Activated naive CD4-positive, alpha-beta T cell treated with anti-CD3 and anti-CD28 coated beads, Interleukin-2, amount 50 U/mL, for 24 hours (primary cell): Measurements from ENCODE around the gene C14orf132.

Experiments
- H3K27ac Mint-ChIP-seq: one replicate; pipeline ENCODE4 v1.8.0; 2021; ENCODE audit warnings: mild to moderate bottlenecking, mixed read lengths
- H3K27me3 Mint-ChIP-seq: one replicate; pipeline ENCODE4 v1.8.0; 2021; ENCODE audit warnings: mixed read lengths
- H3K36me3 Mint-ChIP-seq: one replicate; pipeline ENCODE4 v1.8.0; 2021; ENCODE audit warnings: mixed read lengths
- H3K4me1 Mint-ChIP-seq: one replicate; pipeline ENCODE4 v1.8.0; 2021; ENCODE audit warnings: mixed read lengths
- H3K4me3 Mint-ChIP-seq: one replicate; pipeline ENCODE4 v1.8.0; 2021; ENCODE audit warnings: mild to moderate bottlenecking, mixed read lengths
- H3K9me3 Mint-ChIP-seq: one replicate; pipeline ENCODE4 v1.8.0; 2021; ENCODE audit warnings: mixed read lengths

Gene C14orf132

DNA sequence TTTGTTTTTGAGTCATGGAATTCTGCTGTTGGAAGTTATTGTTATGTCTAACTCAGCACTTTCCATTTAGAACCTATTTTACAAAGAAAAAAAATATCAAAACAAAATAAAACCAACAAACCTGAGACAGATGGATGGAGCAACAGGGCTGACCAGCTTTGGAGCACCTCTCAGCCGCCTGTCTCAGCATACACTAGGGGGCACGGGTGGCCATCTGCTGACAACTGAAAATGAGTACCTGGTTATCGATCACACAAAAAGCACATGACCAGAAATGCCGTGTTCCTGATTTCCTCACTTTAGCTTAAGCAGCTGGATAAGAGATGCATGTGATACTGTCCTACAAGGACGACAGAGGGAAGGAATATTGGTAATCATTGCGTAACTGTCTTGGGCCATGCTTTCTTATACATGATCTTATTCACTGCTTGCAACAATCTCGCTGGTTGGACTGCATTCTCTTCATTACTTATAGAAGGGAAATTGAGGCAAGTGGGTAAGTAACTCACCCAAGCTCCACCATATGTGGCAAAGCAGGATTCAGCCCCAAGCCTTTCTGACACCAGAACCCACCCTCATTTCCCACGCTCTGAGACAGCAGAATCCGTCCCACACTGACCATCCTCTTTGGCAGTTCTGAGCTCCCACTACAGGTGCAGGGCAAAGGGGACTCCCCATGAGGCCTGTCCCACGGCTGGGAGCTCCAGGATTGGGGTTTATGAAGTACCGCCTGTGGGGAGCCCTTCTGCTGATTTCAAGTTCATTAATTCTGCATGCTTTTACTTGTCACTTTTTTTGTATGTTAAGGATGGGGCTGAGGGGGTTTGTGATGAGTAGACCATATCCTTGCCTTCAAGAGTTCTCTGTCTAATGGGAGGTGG lies 43.5 kb downstream of the C14orf132 start:
- no peak overlapping the region for H3K27ac Mint-ChIP-seq
- H3K9me3 Mint-ChIP-seq = no peaks in the 10 kb centered on the region
- H3K4me3 Mint-ChIP-seq = no peak overlapping the region
- H3K27me3 Mint-ChIP-seq = no peaks in the 10 kb centered on the region
- no peaks in the 10 kb centered on the region for H3K36me3 Mint-ChIP-seq
- H3K4me1 Mint-ChIP-seq = no peaks in the 10 kb centered on the region

DNA sequence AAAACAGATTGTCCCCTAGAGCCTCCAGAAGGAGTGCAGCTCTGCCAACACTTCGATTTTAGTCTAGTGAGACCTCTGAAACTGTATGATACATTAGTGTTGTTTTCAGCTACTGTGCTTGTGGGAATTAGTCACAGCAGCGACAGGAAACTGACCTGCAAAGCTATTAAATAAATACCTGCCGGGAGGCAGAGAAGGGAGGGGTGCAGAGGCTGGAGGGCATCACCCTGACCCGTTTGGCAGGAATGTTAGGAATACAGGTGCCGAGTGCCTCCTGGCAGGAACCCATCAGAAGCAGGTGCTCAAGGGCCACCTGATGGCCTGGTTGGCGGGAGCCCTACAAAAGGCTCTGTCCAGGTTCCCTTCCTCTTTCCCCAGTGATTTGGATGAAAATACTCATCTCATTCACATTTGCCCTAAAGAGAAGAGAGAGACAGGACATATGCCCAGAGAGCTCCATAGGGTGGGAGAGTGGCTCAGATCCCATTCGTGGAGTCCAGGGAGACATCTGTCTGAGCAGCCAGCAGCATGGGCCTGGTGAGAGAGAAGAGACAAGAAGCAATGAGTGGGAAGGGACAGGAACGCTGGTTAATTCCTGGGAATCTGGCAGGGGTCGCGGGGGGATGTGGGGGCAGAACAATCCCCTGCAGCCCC lies 44.6 kb downstream of the C14orf132 start:
- Mint-ChIP-seq H3K4me3 (no peak overlapping the region), H3K36me3 (no peaks in the 10 kb centered on the region), H3K4me1 (no peaks in the 10 kb centered on the region), H3K27ac (no peak overlapping the region), H3K27me3 (no peaks in the 10 kb centered on the region), H3K9me3 (no peaks in the 10 kb centered on the region)

DNA sequence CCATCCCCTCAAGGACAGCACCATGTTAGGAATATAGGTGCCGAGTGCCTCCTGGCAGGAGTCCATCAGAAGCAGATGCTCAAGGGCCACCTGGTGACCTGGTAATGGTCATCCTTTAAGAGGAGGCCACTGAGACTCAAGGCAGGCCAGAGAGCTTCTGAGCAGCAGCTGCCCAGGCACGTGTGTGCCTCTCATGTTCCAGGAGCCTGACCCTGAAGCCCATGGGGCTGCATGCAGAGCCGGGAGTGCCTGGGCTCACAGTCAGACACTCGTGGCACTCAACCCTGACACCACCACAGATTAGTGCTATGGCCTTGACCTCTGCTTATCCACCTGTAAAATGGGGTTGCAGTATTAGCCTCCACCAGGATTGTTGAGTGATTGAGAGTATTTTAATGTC lies 45.6 kb downstream of the C14orf132 start:
- H3K9me3 Mint-ChIP-seq = no peaks in the 10 kb centered on the region
- no peak overlapping the region for H3K27ac Mint-ChIP-seq
- no peak overlapping the region for H3K4me3 Mint-ChIP-seq
- H3K4me1 Mint-ChIP-seq = no peaks in the 10 kb centered on the region
- H3K27me3 Mint-ChIP-seq = no peaks in the 10 kb centered on the region
- H3K36me3 Mint-ChIP-seq = no peaks in the 10 kb centered on the region

DNA sequence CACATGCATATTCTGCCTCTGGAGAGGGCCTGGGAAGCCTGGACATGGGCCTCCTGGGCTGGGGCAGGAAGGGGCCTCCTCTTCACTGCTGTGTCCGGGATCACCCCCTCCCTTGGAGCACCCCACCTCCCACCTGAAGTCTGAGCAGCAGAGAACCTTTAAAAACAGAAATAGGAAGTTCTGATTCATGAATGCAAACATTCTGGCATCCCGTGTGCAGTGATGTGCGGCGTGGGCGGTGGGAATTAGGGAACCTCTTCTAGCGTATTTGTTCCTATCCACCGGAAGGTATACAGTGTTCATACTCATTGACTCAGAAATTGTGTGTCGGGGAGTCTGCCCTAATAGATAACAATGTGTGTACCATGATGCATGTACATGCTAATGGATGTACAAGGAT lies 46.2 kb downstream of the C14orf132 start:
- Mint-ChIP-seq H3K4me3 (no peak overlapping the region), H3K36me3 (no peaks in the 10 kb centered on the region), H3K9me3 (no peaks in the 10 kb centered on the region), H3K4me1 (no peaks in the 10 kb centered on the region), H3K27me3 (no peaks in the 10 kb centered on the region), H3K27ac (no peak overlapping the region)

DNA sequence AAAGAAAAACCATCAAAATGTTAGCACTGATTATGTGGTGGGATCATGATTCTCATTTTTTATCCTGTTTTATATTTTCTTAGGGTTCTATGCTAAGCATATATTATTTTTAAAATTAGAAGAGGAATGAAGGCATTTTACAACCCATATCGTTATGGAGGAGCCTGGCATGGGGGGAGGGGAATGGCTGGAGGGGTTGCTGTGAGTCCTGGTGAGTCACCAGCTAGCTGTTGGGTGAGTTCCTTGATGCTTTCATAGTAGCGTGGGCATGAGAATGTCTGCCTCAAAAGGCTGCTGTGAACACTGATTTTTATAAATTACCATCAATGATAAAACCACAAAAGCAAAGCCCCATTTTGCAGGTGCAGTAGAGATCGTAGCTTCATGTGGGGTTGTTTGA lies 46.9 kb downstream of the C14orf132 start:
- Mint-ChIP-seq H3K36me3 (no peaks in the 10 kb centered on the region), H3K9me3 (no peaks in the 10 kb centered on the region)

DNA sequence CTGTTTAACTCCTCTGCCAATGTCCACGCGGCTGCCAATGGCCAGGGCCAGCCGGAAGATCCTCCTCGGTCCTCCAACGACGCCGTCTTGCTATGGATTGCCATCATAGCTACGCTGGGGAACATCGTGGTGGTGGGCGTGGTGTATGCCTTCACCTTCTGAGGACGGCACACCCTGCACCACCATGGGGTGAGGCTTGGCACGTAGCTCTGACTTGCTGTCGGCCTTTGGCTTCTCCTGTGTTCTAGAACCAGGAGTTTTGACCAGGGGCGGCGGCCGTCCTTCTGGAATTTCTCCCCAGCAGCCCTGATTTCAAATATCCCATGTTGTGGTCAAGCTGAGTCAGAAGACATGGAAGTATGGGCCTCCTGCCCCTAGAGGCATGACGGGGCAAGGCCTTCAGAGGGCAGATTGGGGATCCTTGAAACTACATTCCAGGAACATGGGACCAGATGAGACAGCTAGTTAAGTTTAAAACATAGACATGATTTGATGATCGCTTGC lies 47.5 kb downstream of the C14orf132 start:
- Mint-ChIP-seq H3K27me3 (no peaks in the 10 kb centered on the region), H3K9me3 (no peaks in the 10 kb centered on the region), H3K4me1 (no peaks in the 10 kb centered on the region), H3K36me3 (no peaks in the 10 kb centered on the region), H3K4me3 (no peak overlapping the region), H3K27ac (no peak overlapping the region)

More for the DNA sequence above, 46.9 kb downstream of the C14orf132 start:
- Mint-ChIP-seq H3K4me1 (no peaks in the 10 kb centered on the region), H3K4me3 (no peak overlapping the region), H3K27ac (no peak overlapping the region), H3K27me3 (no peaks in the 10 kb centered on the region)

DNA sequence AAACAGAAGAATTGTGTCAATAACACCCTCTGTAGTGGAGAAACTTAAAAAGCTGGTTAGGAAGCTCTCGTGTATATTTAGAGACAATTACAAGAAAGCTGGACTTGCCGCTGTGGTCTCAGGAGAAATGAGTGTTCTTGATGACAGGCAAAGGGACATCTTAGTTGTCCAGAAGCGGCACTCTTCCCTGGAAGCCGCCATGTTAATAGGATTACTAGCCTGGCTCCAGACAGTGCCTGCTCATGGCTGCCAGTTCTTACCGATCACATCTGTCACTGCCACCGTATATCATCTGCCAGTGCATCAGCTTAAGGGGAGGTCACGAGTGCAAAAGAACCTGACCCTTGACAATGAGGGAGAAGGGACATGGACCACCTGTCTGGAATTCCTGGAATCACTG lies 48.9 kb downstream of the C14orf132 start:
- Mint-ChIP-seq H3K27ac (no peak overlapping the region), H3K9me3 (no peaks in the 10 kb centered on the region), H3K4me1 (no peaks in the 10 kb centered on the region), H3K36me3 (no peaks in the 10 kb centered on the region), H3K27me3 (no peaks in the 10 kb centered on the region), H3K4me3 (no peak overlapping the region)

DNA sequence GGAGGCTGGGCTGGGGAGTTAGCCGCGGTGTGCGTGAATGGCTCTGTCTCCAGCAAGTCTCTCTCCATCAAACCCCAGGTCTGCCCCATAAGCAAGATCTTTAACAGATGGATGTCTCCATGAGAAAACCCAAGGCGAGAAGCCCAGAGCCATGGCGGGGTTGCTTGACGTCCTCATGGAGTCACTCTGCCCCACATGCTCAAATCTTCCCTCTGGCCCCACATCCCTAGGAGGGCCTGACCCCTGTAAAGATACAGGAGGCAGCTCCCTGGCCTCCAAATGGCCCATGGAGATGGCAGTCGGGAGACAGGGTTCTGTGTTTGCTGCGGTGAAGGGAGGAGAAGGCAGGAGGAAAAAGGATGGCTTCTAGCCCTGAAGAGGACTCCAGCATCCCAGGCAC lies 49.3 kb downstream of the C14orf132 start:
- no peaks in the 10 kb centered on the region for H3K4me1 Mint-ChIP-seq
- H3K4me3 Mint-ChIP-seq = no peak overlapping the region
- no peaks in the 10 kb centered on the region for H3K27me3 Mint-ChIP-seq
- no peaks in the 10 kb centered on the region for H3K36me3 Mint-ChIP-seq
- no peaks in the 10 kb centered on the region for H3K9me3 Mint-ChIP-seq
- H3K27ac Mint-ChIP-seq = no peak overlapping the region

DNA sequence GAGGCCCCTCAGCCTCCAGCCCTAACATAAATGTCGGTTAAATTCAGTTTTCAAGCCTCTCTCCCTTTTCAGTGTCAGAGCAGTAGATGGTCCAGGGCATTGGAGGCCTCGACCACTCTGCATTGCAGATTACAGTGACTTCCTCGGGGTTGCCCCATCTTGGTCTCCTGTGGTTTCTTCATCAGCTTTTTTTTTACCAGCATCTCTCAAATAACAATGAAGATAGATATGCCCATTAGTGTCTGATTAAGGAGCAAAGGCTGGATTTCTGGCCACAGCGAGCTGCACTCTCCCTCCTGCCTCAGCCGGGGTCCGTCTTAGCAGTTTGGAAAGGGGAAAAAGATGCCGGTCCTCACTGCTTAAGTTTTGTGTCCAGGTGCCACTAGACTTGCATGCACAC lies 49.7 kb downstream of the C14orf132 start:
- no peaks in the 10 kb centered on the region for H3K36me3 Mint-ChIP-seq
- no peak overlapping the region for H3K27ac Mint-ChIP-seq
- no peaks in the 10 kb centered on the region for H3K9me3 Mint-ChIP-seq
- H3K4me3 Mint-ChIP-seq = no peak overlapping the region
- H3K4me1 Mint-ChIP-seq = no peaks in the 10 kb centered on the region
- H3K27me3 Mint-ChIP-seq = no peaks in the 10 kb centered on the region

DNA sequence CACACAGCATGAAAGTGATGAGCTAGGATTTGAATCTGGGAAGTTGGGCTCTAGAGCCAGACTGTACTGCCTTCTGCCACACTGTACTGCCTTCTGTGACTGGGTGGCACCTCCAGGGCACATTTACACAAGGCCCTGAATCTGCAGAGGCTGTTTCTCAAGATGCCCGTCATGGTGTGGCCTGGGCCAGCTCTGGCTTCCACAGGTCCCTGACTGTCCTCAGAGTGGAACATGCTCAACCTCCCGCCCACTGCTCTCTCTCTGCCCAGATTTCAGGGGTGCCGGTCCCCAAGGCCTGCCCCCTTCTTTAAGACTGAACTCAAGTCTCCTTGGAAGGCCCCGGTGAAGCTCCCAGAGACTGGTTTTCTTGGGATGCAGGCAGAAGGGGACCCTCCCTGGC lies 50.2 kb downstream of the C14orf132 start:
- Mint-ChIP-seq H3K4me3 (no peak overlapping the region), H3K36me3 (no peaks in the 10 kb centered on the region), H3K4me1 (no peaks in the 10 kb centered on the region), H3K27me3 (no peaks in the 10 kb centered on the region), H3K9me3 (no peaks in the 10 kb centered on the region), H3K27ac (no peak overlapping the region)

DNA sequence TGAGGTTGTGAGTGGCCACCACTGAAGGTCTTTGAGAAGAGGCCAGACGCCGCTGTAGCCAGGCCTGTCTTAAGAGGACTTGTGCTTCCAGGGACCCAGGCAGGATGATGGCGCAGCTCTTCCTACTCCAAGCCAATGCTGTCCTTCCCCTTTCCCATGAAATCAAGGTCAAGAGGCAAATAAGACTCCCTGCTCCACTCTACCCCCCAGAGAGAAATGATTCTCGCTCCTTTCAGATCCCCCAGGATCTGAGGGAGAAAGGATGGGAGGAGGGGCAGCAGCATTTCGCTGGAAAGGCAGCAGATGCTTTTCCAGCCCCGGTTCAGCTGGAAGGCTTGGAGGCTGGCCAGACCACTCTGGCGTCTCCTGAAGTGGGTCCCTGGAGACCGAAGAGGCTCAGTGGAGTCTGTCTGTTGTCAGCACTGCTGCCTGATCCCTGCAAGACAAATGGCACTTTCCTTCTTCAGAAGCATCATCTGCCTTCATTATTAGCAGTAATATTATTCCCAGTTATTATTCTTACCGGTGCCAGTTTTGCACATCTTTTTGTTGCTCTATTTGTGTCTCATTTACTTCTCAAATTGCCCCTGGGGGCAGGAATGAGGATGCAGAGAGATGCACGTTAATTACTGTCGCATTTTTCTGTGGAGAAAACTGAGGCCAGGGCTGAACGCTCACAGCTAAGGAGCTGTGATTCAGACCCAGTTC lies 51.4 kb downstream of the C14orf132 start:
- Mint-ChIP-seq H3K9me3 (no peaks in the 10 kb centered on the region), H3K27ac (no peak overlapping the region), H3K4me1 (no peaks in the 10 kb centered on the region), H3K27me3 (no peaks in the 10 kb centered on the region), H3K4me3 (no peak overlapping the region), H3K36me3 (no peaks in the 10 kb centered on the region)

DNA sequence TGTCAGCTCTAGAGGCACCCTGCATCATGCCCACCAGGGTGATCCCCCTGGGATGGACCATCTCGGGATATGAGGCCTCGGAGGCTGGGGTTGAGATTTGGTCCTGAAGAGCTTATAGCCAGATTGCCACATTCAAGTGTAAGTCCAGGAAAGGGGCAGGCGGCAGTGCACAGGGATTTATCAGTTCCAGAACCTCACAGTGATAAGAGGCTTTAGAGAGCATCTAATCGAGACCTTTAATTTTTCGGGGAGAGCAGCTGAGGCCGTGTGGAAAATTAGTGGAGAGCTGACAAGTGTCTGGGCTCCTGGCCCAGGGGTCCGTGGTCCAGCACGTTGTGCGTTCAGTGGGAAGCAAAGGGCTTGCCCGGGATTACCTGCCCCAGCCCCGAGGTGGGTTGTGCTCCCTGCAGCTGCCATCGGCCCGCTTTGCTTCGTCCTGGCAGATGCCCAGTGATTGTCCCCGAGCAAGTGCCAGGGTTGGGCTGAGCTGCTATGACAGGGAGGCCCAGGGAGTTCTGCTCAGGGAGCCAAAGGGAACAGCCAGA lies 52.1 kb downstream of the C14orf132 start:
- Mint-ChIP-seq H3K36me3 (no peaks in the 10 kb centered on the region), H3K4me3 (no peak overlapping the region), H3K27ac (no peak overlapping the region), H3K9me3 (no peaks in the 10 kb centered on the region), H3K4me1 (no peaks in the 10 kb centered on the region), H3K27me3 (no peaks in the 10 kb centered on the region)

DNA sequence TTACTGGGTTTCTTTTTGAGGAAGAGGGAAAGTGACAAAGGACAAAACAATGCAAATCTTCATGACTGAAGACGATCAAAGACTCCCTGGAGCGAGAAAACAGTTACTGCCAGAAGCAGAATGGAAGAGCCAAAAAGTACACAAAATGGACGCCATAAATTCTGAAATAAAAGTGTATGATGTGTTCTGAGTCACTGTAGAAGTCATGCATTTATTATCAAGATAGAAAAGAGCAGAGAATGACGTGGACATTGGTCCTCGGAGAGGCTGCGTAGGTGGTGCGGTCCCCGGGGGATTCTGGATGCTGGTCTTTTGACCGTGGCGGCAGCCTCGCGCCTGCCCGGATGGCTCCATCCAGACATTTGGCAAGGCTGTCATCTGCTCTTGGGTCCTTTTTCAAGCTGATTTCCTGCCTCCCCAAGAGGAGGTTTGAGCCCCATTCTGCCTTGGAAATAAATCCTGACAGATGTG lies 52.8 kb downstream of the C14orf132 start:
- no peaks in the 10 kb centered on the region for H3K27me3 Mint-ChIP-seq
- H3K27ac Mint-ChIP-seq = no peak overlapping the region
- H3K4me3 Mint-ChIP-seq = no peak overlapping the region
- H3K36me3 Mint-ChIP-seq = no peaks in the 10 kb centered on the region
- no peaks in the 10 kb centered on the region for H3K4me1 Mint-ChIP-seq
- no peaks in the 10 kb centered on the region for H3K9me3 Mint-ChIP-seq

DNA sequence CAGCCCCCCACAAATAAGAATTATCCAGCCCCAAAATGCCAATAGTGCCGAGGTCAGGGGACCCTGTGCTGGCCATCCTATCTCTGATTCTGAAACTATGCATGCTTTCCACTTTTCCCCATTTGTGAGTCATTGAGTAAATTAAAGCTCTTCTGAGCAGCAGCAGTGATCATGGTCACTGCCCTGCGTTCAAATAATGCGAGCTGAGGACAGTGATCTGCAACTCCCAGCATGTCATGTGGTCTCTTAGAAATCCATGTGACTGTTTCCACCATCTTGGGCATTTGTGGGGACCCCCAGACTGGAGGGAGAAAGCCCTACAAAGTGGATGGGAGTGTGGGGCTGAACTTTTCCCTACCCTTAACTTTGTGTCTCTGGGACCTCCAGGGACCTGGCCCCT lies 53.8 kb downstream of the C14orf132 start:
- no peaks in the 10 kb centered on the region for H3K27me3 Mint-ChIP-seq
- H3K27ac Mint-ChIP-seq = no peak overlapping the region
- H3K4me1 Mint-ChIP-seq = no peaks in the 10 kb centered on the region
- H3K4me3 Mint-ChIP-seq = no peak overlapping the region
- no peaks in the 10 kb centered on the region for H3K36me3 Mint-ChIP-seq
- H3K9me3 Mint-ChIP-seq = no peaks in the 10 kb centered on the region

DNA sequence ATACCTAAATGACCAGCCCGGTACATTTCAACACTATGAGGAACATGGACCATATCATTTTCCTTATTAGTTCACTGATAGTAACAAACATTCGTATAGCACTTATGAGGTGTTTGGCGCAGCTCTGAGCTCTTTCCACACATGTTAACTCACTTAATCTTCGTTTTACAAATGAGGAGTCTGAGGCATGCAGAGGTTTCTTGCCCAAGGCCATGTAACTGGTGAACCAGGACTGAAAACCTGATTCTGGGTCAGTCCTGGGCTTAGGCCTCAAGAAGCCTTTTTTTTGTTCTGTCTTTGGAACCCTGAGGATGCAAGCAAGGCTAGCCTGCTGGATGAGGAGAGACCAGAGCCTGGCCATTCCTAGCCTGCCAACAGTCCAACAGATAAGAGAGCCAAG lies 55.0 kb downstream of the C14orf132 start:
- H3K27ac Mint-ChIP-seq = no peak overlapping the region
- no peaks in the 10 kb centered on the region for H3K27me3 Mint-ChIP-seq
- no peaks in the 10 kb centered on the region for H3K36me3 Mint-ChIP-seq
- no peak overlapping the region for H3K4me3 Mint-ChIP-seq
- H3K9me3 Mint-ChIP-seq = no peaks in the 10 kb centered on the region
- no peaks in the 10 kb centered on the region for H3K4me1 Mint-ChIP-seq
